HG03575 (cell line): Measurements from ENCODE around the gene TMEM163.

Source experiments
- ATAC-seq: cut with Tn5 transposase; IDR thresholded peaks from one replicate; pipeline ENCODE4 v1.9.1; 2021; ENCODE audit not compliant: unreplicated experiment, insufficient number of reproducible peaks, low FRiP score; ENCODE audit errors: extremely low read depth

Gene TMEM163

GRCh38 chr2:134411279-134411827 is 307.4 kb downstream of the TMEM163 start:
- ATAC-seq = no peak

DNA sequence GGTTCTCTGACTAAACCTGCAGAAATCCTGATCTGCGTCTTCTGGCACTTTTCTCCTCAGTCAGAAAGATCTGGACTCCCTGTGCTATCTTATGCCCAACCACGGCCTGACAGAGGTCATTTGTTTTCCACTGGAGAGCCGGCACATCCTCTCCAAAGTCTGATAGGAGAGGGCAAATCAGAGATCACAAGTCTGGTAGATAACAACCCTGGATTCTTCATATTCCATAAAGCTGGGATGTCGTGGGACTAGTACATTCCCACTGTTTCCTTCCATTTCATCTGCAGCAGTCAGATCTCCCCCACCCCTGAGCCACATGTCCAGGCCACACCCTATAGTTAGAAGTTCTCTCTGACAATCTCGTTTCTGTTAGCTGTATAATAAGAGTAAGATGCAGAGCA is 308.0 kb downstream of the TMEM163 start:
- no peak for ATAC-seq

GRCh38 chr2:134410006-134410405 is 308.8 kb downstream of the TMEM163 start:
- ATAC-seq = no peak

- ATAC-seq = no peak
These were observed 310.0 kb downstream of the TMEM163 start for GRCh38 chr2:134408791-134409190.

- no peak for ATAC-seq
These were observed 310.4 kb downstream of the TMEM163 start for GRCh38 chr2:134408386-134408785.

- no peak for ATAC-seq
These were observed 311.5 kb downstream of the TMEM163 start for GRCh38 chr2:134407154-134407890.

- no peak for ATAC-seq
These were observed 312.1 kb downstream of the TMEM163 start for GRCh38 chr2:134406736-134407135.

- ATAC-seq = no peak
These were observed 312.5 kb downstream of the TMEM163 start for GRCh38 chr2:134406311-134406710.
